Stomach (tissue), 4 donors: Measurements from ENCODE around the gene RSRP1.

Source experiments
- CTCF ChIP-seq, 7 experiments: fragments of 450-650 bp in 4 of 7; fragments of 200-600 bp in 3 of 7; sonication (generic) in 3 of 7; IDR thresholded peaks; one replicate each; pipeline ENCODE4 v1.5.1; 2016 to 2019; ENCODE audit warnings: antibody characterized with exemption in 7 of 7, control low read depth in 2 of 7, mild to moderate bottlenecking in 1 of 7
- POLR2AphosphoS5 ChIP-seq, 3 donors: sonication (generic); formaldehyde crosslinking; IDR thresholded peaks; one replicate each; pipeline ENCODE4 v1.6.1; 2016; ENCODE audit warnings: antibody characterized with exemption in 3 of 3

- TF ChIP-seq POLR2AphosphoS5 (IDR thresholded peaks at IDR 0.05) (no peak), CTCF (IDR thresholded peaks at IDR 0.05) (no peak)
These were observed 31.1 kb downstream of the RSRP1 start for GRCh38 chr1:25216123-25216522.
